GM19438 (cell line): ENCODE measurements around the gene TEPSIN.
A peak's percentile ranks its signal among the peaks of the same experiment; 100 is the strongest.

ENCODE experiments used
- ATAC-seq: cut with Tn5 transposase; IDR thresholded peaks from one replicate; pipeline ENCODE4 v1.9.1; 2021; ENCODE audit warnings: low read depth; ENCODE audit not compliant: unreplicated experiment

The TEPSIN gene

DNA sequence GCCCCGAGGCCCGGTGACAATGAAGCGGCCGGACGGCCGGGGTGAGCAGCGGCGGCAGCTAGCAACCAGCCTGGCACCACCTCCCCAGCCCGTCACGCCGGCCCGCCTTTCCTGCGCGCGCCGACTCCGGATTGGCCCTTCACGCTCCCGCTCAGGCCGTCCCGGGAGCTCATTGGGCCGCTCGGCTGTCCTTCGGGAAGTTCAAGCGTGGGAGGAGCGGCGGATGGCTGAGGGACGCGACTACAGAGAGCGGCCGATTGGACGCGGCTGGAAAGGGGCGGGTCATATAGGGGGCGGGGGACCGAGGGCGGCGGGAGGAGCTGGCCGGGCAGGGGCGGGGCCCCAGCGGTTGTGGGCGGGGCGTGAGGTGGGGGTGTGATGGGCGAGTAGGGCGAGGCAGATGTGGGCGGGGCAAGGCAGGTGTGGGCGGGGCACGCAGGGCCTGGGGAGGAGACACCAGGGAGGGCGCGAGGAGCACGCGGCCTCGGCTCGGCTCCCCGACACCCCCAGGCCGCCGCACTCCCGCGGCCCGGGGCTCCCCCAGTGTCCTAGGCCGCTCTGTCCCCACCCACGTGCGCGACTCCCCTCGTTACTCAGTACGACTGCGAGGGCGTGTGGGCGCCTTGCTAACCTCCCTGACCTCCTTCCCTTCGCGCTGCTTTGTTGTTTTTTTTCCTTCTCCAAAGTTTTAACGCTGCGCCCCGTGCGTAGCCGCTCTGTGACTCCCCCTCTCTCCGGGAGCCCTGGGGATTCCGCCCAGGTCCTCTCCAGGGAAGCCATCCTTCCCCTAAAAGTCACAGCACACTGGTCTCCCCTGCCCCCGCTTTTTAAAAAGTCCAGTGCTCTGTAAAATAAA, 15.7 kb downstream of the TEPSIN start, which contains the start of gene CEP131:
Gene CEP131 (minus strand): TSS at position 60 of the 856 bp plus-strand sequence. CDS start 2,909 bp downstream, outside the sequence.
- peak; percentile 95 for ATAC-seq

DNA sequence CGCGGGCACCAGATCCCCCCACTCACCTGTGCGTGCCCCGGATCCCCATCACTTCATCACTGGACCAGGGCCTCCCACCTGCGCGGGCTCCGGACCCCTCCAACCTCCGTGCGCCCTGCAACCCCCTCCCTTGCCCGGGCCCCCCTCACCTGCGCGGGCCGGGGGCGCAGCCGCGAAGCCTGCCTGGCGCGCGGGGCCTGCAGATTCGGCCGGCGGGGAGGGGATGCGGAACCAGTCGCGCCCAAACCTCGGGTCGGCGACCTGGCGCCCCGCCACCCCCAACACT, 16.3 kb downstream of the TEPSIN start:
- ATAC-seq = no peak

DNA sequence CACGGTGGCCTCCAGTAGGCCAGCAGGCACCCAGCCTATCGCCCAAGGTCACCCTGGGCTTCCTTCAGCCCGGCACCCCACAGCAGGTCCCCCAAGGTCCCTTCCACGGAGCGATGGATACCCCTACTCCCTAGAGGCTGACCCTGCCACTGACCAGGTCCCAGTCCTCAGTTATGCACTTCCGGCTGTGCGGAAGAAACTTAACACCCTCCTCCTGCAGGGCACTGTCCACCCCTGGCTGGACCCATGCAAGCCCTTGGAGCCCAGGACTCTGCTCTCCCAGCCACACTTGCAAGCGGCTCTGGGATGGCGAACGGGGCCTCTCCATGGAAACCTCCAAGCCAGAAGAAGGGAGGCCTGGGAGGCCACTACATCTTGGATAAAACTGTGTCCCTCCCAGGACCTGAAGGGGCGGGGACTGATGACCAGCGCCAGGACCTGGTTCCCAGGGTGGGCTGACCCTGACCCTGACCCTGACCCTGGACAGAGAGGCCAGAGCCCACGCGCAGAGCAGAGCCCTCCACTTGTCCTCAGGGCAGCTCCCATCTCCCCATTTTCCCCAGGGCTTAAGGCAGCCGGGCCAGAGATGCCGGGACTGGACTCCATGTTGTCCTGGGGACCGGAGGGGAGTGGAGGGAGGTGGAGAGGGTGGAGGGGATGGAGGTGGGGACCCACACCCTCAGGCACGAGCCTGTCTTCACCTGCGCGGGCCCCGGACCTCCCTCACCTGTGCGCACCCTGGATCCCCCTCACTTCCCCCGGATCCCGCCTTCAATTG, 16.8 kb downstream of the TEPSIN start:
- ATAC-seq = no peak

DNA sequence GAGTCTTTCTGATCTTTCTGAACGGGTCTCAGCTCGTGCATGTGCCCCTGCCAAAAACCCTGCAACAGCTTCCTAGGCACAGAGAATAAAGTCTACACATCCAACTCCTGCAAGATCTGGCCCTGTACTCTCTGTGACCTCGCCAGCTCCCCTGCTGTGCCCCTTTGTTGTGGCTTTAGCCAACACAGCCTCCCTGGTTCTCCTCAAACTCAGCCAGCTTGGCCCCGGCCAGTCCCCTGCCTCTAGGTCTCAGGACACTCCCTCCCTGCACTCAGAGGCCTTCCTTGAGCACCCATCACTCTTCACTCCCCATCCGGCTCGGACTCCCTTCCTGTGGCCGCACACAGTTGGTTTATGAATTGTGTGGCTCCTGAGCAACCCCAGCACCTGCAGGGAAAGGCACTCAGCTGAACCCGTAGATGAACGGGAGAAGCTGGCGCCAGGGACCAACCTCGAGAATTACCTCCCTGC, 17.4 kb downstream of the TEPSIN start:
- ATAC-seq = no peak

DNA sequence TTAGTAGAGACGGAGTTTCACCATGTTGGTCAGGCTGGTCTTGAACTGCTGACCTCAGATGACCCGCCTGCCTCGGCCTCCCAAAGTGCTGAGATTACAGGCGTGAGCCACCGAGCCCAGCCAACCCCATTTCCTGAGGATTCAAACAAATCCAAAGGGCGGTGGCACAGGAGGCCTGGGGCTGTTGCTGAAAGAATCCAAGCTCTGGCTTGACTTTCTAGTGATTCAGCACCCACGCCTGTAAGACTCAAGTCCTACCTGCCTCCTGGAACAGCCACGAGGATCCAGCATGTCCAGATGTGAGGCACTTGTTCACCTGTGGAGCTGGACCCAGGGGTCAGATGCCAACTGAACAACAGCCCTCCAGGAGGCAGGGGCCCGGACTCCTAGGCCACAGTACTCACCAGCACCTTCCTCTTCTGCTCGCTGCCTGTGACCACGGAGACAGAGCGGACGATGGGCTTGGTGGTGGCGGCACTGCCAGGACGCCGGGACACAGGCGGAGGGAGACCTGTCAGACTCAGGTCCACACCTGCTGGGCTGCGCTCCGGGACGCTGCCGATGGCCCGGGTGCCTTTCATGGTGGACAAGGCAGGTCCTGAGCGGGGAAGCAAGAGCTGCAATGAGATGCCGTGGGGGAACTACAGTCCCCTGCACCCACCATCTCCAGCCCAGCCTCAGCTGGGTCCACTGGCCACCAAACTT, 19.2 kb downstream of the TEPSIN start:
- ATAC-seq = no peak

DNA sequence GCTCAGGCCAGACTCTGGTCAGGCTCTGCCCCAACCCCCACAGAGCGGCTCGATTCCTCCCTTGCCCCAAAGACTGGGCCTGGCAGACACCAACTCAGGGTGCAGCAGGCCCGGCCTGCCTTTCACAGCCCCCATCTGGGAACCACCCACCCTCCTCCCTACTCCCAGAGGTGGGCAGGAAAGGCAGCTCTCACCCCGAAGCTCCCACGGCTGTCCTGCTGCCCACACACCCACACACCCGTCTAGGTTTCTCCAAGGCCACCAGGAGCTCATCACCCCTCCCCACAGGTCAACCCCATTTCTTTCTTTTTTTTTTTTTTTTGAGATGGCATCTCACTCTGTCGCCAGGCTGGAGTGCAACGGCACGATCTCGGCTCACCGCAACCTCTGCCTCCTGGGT, 19.9 kb downstream of the TEPSIN start:
- no peak for ATAC-seq

DNA sequence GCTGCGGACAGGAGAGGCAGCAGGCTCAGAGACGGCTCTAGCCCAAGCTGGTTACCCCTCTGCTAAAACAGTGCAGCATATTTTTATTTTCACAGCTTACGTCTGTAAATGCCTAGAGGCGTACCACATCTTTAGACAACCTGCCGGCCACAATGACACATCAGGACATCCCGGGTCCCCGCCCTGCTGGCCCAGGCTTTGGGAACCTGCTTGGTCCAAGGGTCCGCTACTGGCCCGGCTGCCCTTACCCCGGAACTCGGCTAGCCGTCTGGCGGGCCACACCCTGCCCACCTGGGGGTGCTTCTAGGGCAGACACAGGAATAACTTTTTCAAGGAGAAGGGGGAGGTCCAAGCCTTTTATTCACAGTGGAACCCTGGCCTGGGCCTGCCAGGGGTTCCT, 20.4 kb downstream of the TEPSIN start:
- no peak for ATAC-seq

DNA sequence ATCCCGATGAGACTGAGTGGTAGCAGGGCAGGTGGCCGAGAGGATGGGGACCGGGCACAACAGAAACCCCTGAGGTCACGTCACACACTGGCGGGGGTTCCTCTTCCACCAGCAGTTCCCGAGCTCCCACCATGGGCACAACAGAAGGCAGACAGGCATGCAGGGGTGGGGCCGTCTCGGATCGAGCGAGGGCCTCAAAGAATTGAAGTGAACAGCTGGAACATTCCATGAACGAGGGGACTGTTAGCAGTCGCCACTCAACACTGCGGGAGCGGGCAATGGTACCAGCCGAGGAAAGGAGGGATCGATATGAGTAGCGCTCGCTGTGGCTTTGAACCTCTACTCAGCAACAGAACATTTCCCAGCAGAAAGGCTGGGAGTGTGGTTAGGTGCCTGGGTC, 21.4 kb downstream of the TEPSIN start:
- no peak for ATAC-seq

DNA sequence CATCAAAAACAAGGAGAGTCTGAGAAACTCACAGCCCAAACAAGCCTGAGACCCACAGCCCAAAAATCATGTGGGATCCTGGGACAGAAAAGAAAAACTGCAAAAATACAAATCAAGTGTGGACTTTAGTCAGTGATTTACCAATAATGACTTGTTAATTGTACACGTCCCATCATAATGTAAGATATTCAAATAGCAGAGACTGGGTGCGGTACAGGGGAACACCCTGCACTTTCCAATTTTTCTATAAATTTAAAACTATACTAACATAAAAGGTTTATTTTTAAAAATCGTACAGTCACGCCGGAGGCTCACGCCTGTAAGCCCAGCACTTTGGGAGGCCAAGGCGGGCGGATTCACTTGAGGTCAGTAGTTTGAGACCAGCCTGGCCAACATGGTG, 24.9 kb downstream of the TEPSIN start:
- ATAC-seq = no peak

DNA sequence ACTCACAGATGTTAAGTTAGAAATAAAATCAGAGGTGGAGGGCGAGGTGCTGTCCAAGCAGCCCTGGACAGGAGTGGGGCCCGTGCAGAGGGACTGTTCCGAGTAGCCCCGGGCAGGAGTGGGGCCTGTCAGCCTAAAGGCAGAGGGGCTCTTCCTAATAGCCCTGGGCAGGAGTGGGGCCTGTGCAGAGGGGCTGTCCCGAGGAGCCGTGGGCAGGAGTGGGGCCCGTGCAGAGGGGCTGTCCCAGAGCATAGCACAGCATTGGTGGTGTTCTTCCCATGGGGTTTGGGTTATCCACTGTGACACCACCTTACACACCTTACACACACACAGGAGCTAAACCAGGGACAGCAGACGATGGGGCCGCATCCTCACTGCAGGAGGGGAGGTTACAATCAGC, 26.5 kb downstream of the TEPSIN start:
- no peak for ATAC-seq

DNA sequence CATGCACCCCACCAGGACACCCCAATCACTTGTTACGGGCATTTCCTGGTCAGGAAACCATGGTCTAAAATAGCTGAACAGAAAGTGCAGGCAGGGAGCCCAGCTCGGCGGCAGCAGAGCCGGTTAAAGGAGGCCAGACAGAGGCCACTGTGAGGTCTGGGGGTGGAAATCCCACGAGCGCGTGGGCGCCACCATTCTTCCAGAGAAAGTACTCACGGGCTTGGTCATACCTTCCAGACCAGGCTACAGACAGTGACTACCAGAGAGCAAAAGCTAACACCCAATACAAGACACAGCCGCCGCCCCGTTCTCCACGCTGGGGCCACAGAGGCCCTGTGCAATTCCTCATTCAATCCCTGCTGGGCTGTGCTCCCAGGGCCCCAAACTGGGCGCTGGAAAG, 28.0 kb downstream of the TEPSIN start:
- no peak for ATAC-seq

DNA sequence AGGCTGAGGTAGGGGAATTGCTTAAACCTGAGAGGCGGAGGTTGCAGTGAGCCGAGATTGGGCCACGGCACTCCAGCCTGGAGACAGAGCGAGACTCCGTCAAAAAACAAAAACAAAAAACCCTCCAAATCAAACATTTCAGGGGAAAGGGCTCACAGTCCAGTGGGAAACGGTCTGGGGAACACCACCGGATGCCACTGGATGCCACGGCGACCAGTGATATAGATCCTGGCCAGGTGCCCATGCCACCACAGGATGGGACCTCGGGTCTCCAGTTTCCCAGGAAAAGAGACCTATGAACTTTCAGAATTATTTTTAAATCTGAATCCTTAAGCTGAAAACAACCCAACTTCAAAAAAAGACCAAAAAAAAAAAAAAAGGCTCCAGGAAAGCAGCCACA, 28.4 kb downstream of the TEPSIN start:
- no peak for ATAC-seq

DNA sequence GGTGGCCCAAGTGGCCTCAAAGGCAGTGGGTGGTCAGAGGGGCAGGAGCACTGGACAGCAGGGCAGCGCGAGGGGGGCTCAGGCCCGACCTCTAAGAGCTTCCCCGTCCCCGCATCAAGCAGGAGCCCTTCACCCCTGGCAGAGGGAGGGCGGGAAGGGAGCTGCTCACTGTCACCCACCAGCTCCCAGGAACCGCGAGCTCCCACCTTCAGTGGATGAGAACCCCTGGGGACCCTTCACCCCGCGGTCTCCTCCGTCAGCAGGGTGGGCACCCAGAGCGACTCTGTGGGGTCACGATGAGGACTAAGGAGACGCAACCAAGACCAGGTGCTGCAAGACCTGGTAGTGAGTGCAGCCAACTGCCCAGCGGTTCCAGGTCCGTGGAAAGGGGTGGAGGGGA, 29.7 kb downstream of the TEPSIN start:
- no peak for ATAC-seq

DNA sequence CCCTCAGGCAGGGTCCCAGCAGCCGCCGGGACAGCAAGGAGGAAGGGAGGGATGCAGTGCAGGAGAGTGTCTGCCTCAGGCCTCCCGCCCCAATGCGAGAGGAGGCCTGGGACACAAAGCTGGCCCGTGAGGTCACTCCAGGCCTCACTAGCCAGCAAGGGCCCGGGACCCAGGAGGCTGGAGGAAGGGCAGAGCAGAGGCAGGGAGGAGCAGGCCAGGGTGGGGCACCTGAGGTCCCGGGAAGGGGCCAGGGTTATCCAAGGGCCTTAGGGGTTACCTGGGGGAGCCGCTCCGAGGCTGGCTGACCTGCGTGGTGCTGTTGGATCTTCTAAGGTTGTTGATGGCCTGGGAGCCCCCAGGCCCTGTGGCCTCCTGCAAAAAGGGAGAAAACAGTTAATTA, 30.2 kb downstream of the TEPSIN start:
- ATAC-seq = no peak

DNA sequence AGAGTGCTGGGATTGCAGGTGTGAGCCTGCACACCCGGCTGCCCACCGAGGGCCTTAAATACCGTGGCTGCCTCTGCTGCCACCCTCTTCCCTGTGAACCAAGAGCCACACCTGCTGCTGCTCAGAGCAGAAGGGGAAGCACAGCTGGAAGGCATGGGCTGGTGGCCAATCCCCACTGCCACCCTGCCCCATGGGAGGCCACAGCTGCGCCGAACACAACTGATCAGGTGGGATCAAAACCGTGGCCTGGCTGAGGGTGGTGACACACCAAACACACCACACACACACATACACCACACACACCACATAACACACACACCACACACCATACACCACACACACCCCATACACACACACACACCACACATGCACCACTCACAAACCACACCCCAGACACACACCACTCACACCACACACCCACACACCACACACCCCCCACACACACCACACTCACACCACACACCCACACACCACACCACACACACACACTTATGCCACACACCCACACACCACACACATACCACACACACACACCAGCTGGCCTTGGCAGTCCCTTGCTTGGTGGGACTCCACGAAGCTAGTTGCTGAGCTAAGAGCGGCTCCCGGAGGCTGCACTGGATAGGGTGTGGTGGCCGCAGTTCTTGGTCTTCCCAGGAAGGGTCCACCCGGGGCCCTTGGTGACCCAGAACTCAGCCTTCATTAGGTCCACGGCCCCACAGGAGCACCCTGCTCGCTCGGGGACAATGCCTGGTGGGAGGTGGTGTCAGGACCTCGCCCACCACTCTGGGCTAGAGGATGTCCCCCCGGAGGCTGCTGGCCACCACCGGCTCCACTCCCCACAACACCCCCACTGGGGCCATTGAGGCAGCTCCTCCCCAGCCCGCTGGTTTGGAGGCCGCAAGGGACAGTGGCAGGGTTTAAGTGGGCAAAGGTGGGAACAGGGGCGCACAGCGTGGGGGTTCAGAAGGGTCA, 31.0 kb downstream of the TEPSIN start:
- ATAC-seq = no peak

DNA sequence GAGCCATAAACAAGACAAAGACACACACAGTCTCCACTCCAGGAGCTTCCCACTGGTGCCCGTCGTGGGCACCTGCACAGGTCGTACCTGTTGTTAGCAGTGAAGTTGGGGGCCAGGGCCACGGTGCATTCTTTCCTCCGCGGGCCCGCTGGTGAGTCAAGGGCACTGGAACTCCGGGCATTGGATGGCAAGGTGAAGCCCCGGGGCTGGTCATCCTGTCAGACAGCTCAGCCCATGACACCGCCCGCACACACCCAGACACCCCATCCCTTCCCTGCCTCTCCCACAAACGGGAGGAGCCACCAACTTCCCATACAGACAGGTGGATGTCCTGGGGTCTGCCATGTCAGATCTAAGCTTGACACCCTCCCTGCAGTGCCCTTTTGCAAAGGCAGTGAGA, 32.2 kb downstream of the TEPSIN start:
- no peak for ATAC-seq

DNA sequence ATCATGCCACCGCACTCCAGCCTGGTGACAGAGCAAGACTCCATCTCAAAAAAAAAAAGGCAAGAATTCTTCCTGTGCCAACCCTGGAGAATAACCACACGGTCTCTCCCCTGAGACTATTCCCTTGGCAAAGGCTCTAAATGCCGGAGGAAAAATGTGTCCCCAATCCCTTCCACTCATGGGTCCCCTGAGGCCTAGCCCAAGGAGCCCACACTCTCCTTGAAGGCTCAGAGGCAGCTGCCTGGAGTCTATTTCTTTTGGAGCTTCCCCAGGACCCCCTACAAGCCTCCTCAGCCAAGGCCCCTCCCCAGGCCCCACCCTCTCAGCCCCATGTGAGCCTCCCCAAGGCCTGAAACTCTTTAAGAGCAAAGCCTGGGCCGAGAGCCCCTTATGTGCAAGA, 32.7 kb downstream of the TEPSIN start:
- no peak for ATAC-seq

DNA sequence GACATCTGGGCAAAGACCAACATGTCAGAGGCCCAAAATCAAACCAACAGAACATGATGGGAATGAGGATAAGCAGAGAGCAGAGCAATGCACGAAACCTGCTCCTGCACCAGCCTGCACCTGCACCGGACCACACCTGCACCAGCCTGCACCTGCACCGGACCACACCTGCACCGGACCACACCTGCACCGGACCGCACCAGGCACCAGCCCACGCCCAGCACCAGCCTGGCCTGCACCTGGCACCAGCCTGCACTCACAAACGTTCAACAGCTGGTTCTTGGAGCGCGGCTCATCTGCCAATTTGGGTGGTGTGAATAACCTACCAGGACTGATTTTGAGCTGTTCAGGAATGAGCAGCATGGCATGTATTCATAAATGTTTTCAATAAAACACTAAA, 34.3 kb downstream of the TEPSIN start:
- no peak for ATAC-seq

DNA sequence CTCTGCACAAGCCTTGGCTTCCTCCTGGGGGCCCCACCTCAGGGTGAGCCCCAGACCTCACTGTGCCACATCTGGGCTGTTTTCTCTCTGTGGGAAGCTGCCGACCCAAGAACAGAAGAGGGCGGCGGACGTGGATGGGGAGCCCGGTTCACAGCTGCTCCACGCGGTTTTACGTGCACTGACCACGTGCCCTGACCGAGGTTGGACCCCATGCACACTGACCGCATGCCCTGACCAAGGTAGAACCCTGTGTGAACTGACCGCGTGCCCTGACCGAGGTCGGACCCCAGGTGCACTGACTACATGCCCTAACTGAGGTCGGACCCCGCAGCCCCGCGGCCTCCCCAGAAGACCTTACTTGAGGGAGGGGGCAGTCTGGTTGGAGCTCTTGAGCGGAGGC, 35.7 kb downstream of the TEPSIN start:
- no peak for ATAC-seq

DNA sequence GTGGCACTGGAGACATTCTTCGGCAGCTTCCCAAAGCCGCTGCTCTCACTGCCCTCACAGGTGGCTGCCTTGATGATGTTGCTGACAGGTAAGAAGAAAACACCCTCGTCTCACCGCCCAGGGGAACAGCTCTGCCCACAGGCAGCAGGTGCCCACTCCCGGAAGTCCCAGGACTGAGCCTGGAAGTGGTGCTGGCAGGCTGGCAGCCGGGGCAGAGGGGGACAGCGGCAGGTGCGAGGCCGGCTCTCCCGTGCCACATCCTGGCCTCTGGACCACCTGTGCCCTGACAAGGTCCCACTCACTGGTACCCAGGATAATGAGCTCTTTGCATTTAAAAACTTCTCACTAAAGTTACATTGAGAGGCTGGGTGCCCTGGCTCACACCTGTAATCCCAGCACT, 36.5 kb downstream of the TEPSIN start:
- ATAC-seq = no peak
